GM12878 (cell line): Measurements from ENCODE around the gene KIRREL3. TPM values are rescaled to one million over a fixed set of nuclear protein-coding genes. Genes with fewer than 3 reads are reported as not detected.

Experiments used
- ATAC-seq: fragments of 200-7000 bp; cut with Tn5 transposase; 3 replicates; pipeline ENCODE4 v1.9.1; 2020; ENCODE audit warnings: mild to moderate bottlenecking, moderate library complexity
- BruUV-seq: library from RNA; stranded (reverse); fragments of 400-500 nt; replicated peaks from 2 replicates; lab custom pipeline; 2021; lab: Mats Ljungman, UMichigan
- CTCF ChIA-PET: fragments of 300-600 bp; sonication (Branson Sonifier 250); formaldehyde crosslinking; extraction: SDS; loops from one replicate; lab custom pipeline; 2021; ENCODE audit warnings: inconsistent platforms; lab: Yijun Ruan, JAX
- POLR2A ChIA-PET: fragments of 350-600 bp; formaldehyde crosslinking; extraction: SDS; loops from one replicate; lab custom pipeline; 2021; ENCODE audit warnings: inconsistent platforms; lab: Charles Lee
- RAD21 ChIA-PET: fragments of 300-600 bp; sonication (Branson Sonifier 250); formaldehyde crosslinking; loops from one replicate; lab custom pipeline; 2023; ENCODE audit warnings: antibody characterized with exemption; ENCODE audit not compliant: unreplicated experiment; lab: Charles Lee
- SMC1A ChIA-PET: fragments of 300-600 bp; sonication (Branson Sonifier 250); formaldehyde crosslinking; loops from one replicate; lab custom pipeline; 2023; ENCODE audit not compliant: unreplicated experiment, uncharacterized antibody; lab: Charles Lee
- DNase-seq: peaks from one replicate; pipeline ENCODE4 v3.0.0-alpha.2; 2011; ENCODE audit warnings: low read depth, low spot score
- FAIRE-seq: peaks from 3 replicates; lab custom pipeline; 2011; peaks lifted over from hg19 to GRCh38; lab: Jason Lieb, UNC
- H2AFZ ChIP-seq: 2 replicates; pipeline ENCODE4 v1.6.0; 2011; ENCODE audit warnings: low read depth, low read length, control low read depth; ENCODE audit not compliant: control insufficient read depth
- H3K27ac ChIP-seq: 2 replicates; pipeline ENCODE4 v1.5.1; 2011; ENCODE audit warnings: control low read depth; ENCODE audit not compliant: control insufficient read depth, insufficient read depth
- H3K27me3 ChIP-seq, 2 experiments: replicated peaks in 1 of 2; 2 replicates each; pipeline versions ENCODE4 v1.6.0 to v1.6.1; 2011; ENCODE audit warnings: low read length in 1 of 2; ENCODE audit not compliant: control insufficient read depth in 2 of 2, insufficient read depth in 2 of 2
- H3K36me3 ChIP-seq, 2 experiments: 2 replicates each; pipeline ENCODE4 v1.5.1; 2011; ENCODE audit warnings: low read length in 1 of 2; ENCODE audit not compliant: control insufficient read depth in 2 of 2, insufficient read depth in 2 of 2
- H3K4me1 ChIP-seq: 2 replicates; pipeline ENCODE4 v1.6.1; 2011; ENCODE audit warnings: mild to moderate bottlenecking, low read length, moderate library complexity, mixed read lengths; ENCODE audit not compliant: control insufficient read depth, insufficient read depth
- H3K4me2 ChIP-seq: 2 replicates; pipeline ENCODE4 v1.6.0; 2011; ENCODE audit warnings: control low read depth; ENCODE audit not compliant: control insufficient read depth, insufficient read depth
- H3K4me3 ChIP-seq: fragments of 200-600 bp; sonication (generic); 2 replicates; pipeline ENCODE4 v1.5.1; 2016
- H3K79me2 ChIP-seq: 2 replicates; pipeline ENCODE4 v1.6.0; 2011; ENCODE audit warnings: low read length; ENCODE audit not compliant: control insufficient read depth, insufficient read depth
- H3K9ac ChIP-seq: 2 replicates; pipeline ENCODE4 v1.8.0; 2011; ENCODE audit warnings: low read length, control low read depth, mixed read lengths; ENCODE audit not compliant: control insufficient read depth, insufficient read depth
- H3K9me3 ChIP-seq: replicated peaks from 3 replicates; pipeline ENCODE4 v1.5.1; 2011; ENCODE audit warnings: mild to moderate bottlenecking, low read length; ENCODE audit not compliant: control insufficient read depth, insufficient read depth
- H4K20me1 ChIP-seq: 2 replicates; pipeline ENCODE4 v1.6.0; 2011; ENCODE audit not compliant: control insufficient read depth, insufficient read depth
- BCL11A ChIP-seq: IDR thresholded peaks from 2 replicates; pipeline ENCODE4 v1.6.1; 2011; ENCODE audit warnings: low read depth, low read length
- BHLHE40 ChIP-seq, 2 experiments: fragments of 450-650 bp in 1 of 2; IDR thresholded peaks; 2 replicates each; pipeline ENCODE4 v1.6.1; 2011 to 2017; ENCODE audit warnings: low read depth in 2 of 2, borderline replicate concordance in 1 of 2, improper control_type of control experiment in 1 of 2, low read length in 1 of 2, mild to moderate bottlenecking in 1 of 2
- EP300 ChIP-seq, 2 experiments: fragments of 150-350 bp in 1 of 2; IDR thresholded peaks; 2 replicates each; pipeline ENCODE4 v1.6.1; 2011 to 2012; ENCODE audit warnings: low read depth in 2 of 2, low read length in 2 of 2, borderline replicate concordance in 1 of 2, improper control_type of control experiment in 1 of 2, inconsistent platforms in 1 of 2; ENCODE audit not compliant: control insufficient read depth in 1 of 2
- ESRRA ChIP-seq: IDR thresholded peaks from 2 replicates; pipeline ENCODE4 v1.6.1; 2012; ENCODE audit warnings: mild to moderate bottlenecking, low read length, improper control_type of control experiment
- IKZF2 ChIP-seq, 2 experiments: fragments of 450-650 bp; IDR thresholded peaks; 2 replicates each; pipeline ENCODE4 v1.6.1; 2017; ENCODE audit warnings: mild to moderate bottlenecking in 2 of 2, moderate library complexity in 2 of 2
- IRF4 ChIP-seq: IDR thresholded peaks from 2 replicates; pipeline ENCODE4 v1.6.1; 2011; ENCODE audit warnings: low read depth, low read length
- JUNB ChIP-seq: IDR thresholded peaks from 2 replicates; pipeline ENCODE4 v1.6.1; 2016; ENCODE audit warnings: antibody characterized with exemption, mild to moderate bottlenecking
- MTA2 ChIP-seq: fragments of 450-650 bp; IDR thresholded peaks from 2 replicates; pipeline ENCODE4 v1.6.1; 2016; ENCODE audit warnings: low read depth, mild to moderate bottlenecking, moderate library complexity
- PAX5 ChIP-seq: IDR thresholded peaks from 2 replicates; pipeline ENCODE4 v1.6.1; 2011; ENCODE audit warnings: low read depth, low read length, borderline replicate concordance
- RUNX3 ChIP-seq: IDR thresholded peaks from 2 replicates; pipeline ENCODE4 v1.6.1; 2012; ENCODE audit warnings: low read length, inconsistent platforms
- STAT1 ChIP-seq: fragments of 450-650 bp; conservative IDR thresholded peaks from 2 replicates; pipeline ENCODE4 v1.6.1; 2014; ENCODE audit warnings: antibody characterized with exemption, mild to moderate bottlenecking
- WGBS: methylation state at CpG from one replicate; pipeline ENCODE4 v1.1.6; 2016; ENCODE audit warnings: low lambda C conversion rate; ENCODE audit not compliant: insufficient replicate concordance, insufficient coverage; ENCODE audit errors: missing lambda C conversion rate; 5-methylcytosine and 5-hydroxymethylcytosine counted together
- in situ Hi-C: fragments of 300-500 bp; cut with MboI; formaldehyde crosslinking; loops from 9 replicates; pipeline ENCODE4 v1.14.3; 2018; ENCODE audit warnings: mixed read lengths
- intact Hi-C: fragments of 100-400 bp; cut with micrococcal nuclease; formaldehyde crosslinking; loops from one replicate; pipeline ENCODE4 v1.14.2; 2022; ENCODE audit not compliant: unreplicated experiment
- polyA plus RNA-seq, 11 experiments: library from polyadenylated mRNA; depleted of rRNA in 4 of 11; unstranded in 6 of 11; stranded (reverse) in 5 of 11; fragments of >200 nt; fragmentation: Nextera tagmentation in 4 of 11; fragmentation: Illumina TruSeq in 1 of 11; extraction: Ambion mirVana in 4 of 11; extraction: Trizol in 1 of 11; gene quantifications; 1 replicate in 1 of 11; 2 replicates in 10 of 11; pipeline versions ENCODE4 v1.2.1 to v1.2.3, GENCODE V29; 2011 to 2016; ENCODE audit warnings: inconsistent platforms in 2 of 11, missing spikeins in 2 of 11, low read depth in 1 of 11
- total RNA-seq, 4 experiments: library from RNA; depleted of rRNA in 3 of 4; stranded (reverse); fragments of >200 nt in 3 of 4; fragmentation: Illumina TruSeq in 1 of 4; extraction: Trizol in 1 of 4; gene quantifications; 2 replicates each; pipeline versions ENCODE4 v1.2.1 to v1.2.3, GENCODE V29; 2013 to 2021
- TF ChIP-seq, protein P1 (sequence below): IDR thresholded peaks from 2 replicates; pipeline ENCODE4 v1.6.1; 2011; ENCODE audit warnings: mild to moderate bottlenecking, low read depth, low read length, moderate library complexity; ENCODE audit not compliant: insufficient replicate concordance
- TF ChIP-seq, protein P2 (sequence below): fragments of 450-650 bp; IDR thresholded peaks from 2 replicates; pipeline ENCODE4 v1.6.1; 2016; ENCODE audit warnings: mild to moderate bottlenecking

Gene KIRREL3
- total and polyA plus RNA-seq, 10 of the 15 experiments (the other 5 are each of a cell fraction or from before 2014, with no cell fraction given): under 0.01 TPM; not detected in 9

GRCh38 chr11:126917531-126918204 lies 82.9 kb downstream of the KIRREL3 start:
- no peak overlapping the region for H3K9ac ChIP-seq
- no peak for FAIRE-seq
- ChIA-PET POLR2A (no interaction called here), CTCF (no interaction called here)
- H3K4me2 ChIP-seq: no peak overlapping the region
- peaks cover 5% of the 10 kb centered on the region; the same call in 1 of the 2 replicates for H3K4me1 ChIP-seq
- intact Hi-C loops: no loop called here
- peak; percentile 65 for DNase-seq
- in situ Hi-C loops: no loop called here
- 4% methylated on average over 9 of the region's 9 CpGs for WGBS
- no peaks in the 10 kb centered on the region for H3K79me2 ChIP-seq
- TF ChIP-seq ESRRA (no peak), RUNX3 (peak; percentile 66; the same call in 1 of the 2 replicates), EP300 (IDR thresholded peaks at IDR 0.05; ENCODE audit: borderline replicate concordance in 1 of 2, control insufficient read depth in 1 of 2, low read depth in 2 of 2, low read length in 2 of 2) (0 out of 4 replicates have a peak, but pooled peaks of 1 of the 2 experiments have one; percentile 16), PAX5 (peak; percentile 38; the same call in 1 of the 2 replicates), IKZF2 (IDR thresholded peaks at IDR 0.05) (peak; percentile 30 to 69; a peak in 3 of 4 replicates), BCL11A (no peak), IRF4 (peak; percentile 52; the same call in 1 of the 2 replicates), JUNB (peak; percentile 20; the same call in 1 of the 2 replicates), STAT1 (no peak), BHLHE40 (IDR thresholded peaks at IDR 0.05; ENCODE audit: borderline replicate concordance in 1 of 2, low read depth in 2 of 2, low read length in 1 of 2) (peak; percentile 4 to 31; a peak in 1 of 4 replicates), MTA2 (0 out of 2 replicates have a peak, but pooled peaks have one; percentile 13)
- TF ChIP-seq, protein P1, sequence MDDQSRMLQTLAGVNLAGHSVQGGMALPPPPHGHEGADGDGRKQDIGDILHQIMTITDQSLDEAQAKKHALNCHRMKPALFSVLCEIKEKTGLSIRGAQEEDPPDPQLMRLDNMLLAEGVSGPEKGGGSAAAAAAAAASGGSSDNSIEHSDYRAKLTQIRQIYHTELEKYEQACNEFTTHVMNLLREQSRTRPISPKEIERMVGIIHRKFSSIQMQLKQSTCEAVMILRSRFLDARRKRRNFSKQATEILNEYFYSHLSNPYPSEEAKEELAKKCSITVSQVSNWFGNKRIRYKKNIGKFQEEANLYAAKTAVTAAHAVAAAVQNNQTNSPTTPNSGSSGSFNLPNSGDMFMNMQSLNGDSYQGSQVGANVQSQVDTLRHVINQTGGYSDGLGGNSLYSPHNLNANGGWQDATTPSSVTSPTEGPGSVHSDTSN: no peak
- TF ChIP-seq, protein P2, sequence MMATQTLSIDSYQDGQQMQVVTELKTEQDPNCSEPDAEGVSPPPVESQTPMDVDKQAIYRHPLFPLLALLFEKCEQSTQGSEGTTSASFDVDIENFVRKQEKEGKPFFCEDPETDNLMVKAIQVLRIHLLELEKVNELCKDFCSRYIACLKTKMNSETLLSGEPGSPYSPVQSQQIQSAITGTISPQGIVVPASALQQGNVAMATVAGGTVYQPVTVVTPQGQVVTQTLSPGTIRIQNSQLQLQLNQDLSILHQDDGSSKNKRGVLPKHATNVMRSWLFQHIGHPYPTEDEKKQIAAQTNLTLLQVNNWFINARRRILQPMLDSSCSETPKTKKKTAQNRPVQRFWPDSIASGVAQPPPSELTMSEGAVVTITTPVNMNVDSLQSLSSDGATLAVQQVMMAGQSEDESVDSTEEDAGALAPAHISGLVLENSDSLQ: peak; percentile 62
- TF ChIP-seq, all 136 proteins: peak for 9
- no peak overlapping the region for H3K27ac ChIP-seq
- H4K20me1 ChIP-seq: no peaks in the 10 kb centered on the region
- H2AFZ ChIP-seq: no peak overlapping the region
- RAD21 ChIA-PET: no interaction called here
- H3K4me3 ChIP-seq: no peak overlapping the region
- peak; percentile 94 for ATAC-seq
- no peaks in the 10 kb centered on the region; the same call in 2 of the 3 replicates for H3K9me3 ChIP-seq
- H3K27me3 ChIP-seq: no peaks in the 10 kb centered on the region
- BruUV-seq: no TSS peak
- no peaks in the 10 kb centered on the region for H3K36me3 ChIP-seq
- SMC1A ChIA-PET: interaction anchor here (1.5 kb wide), 1 partner anchor 319 kb away, joined by 3 read pairs; no protein-coding TSS in a partner anchor
